Right lobe of liver (tissue), 4 donors: ENCODE results near the gene NUP210.

Experiments used
- POLR2A ChIP-seq: fragments of 450-650 bp; IDR thresholded peaks from one replicate; pipeline ENCODE4 v1.6.1; 2017; ENCODE audit warnings: antibody characterized with exemption, mild to moderate bottlenecking
- TF ChIP-seq, protein P1 (sequence below), 4 donors: fragments of 200-600 bp in 3 of 4; fragments of 450-650 bp in 1 of 4; IDR thresholded peaks; one replicate each; pipeline versions ENCODE4 v1.5.1 to v1.8.0; 2016 to 2022; ENCODE audit warnings: antibody characterized with exemption in 4 of 4, mild to moderate bottlenecking in 2 of 4
- donor health status: DM: no; HTN: no; CAD: no.
- donor health status: DM: no; HTN: no; CAD: no.
- donor health status: DM: no; HTN: yes; CAD: no.

DNA sequence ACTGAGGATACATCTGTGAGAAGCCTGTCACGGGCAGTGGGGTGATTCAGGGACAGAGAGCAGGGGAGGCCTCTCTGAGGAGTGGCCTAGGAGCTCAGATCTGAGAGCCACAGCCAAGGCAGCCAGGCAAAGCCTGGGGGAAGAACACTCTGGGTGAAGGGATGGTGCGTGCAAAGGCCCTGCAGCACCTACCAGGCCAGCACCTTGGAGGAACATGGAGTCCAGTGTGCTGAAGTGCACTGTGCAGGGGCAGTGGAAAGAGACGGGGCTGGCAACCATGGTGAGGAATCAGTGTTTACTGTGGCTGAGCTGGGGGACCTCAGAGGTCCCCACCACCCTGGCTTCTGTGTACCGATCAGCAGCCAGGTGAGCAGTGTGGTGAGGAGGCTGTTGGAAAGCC lies 48.0 kb downstream of the NUP210 start:
- TF ChIP-seq POLR2A = no peak
- TF ChIP-seq, protein P1, sequence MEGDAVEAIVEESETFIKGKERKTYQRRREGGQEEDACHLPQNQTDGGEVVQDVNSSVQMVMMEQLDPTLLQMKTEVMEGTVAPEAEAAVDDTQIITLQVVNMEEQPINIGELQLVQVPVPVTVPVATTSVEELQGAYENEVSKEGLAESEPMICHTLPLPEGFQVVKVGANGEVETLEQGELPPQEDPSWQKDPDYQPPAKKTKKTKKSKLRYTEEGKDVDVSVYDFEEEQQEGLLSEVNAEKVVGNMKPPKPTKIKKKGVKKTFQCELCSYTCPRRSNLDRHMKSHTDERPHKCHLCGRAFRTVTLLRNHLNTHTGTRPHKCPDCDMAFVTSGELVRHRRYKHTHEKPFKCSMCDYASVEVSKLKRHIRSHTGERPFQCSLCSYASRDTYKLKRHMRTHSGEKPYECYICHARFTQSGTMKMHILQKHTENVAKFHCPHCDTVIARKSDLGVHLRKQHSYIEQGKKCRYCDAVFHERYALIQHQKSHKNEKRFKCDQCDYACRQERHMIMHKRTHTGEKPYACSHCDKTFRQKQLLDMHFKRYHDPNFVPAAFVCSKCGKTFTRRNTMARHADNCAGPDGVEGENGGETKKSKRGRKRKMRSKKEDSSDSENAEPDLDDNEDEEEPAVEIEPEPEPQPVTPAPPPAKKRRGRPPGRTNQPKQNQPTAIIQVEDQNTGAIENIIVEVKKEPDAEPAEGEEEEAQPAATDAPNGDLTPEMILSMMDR (IDR thresholded peaks at IDR 0.05) = no peak
